Nephron (organoid): Measurements from ENCODE around the gene FOXF2.
A peak's percentile ranks its signal among the peaks of the same experiment; 100 is the strongest.

Experiments used
- H3K27ac Mint-ChIP-seq, 3 experiments: 2 replicates each; pipeline ENCODE4 v1.8.0; 2020; ENCODE audit warnings: mixed read lengths in 3 of 3, mild to moderate bottlenecking in 2 of 3, moderate library complexity in 1 of 3
- H3K27me3 Mint-ChIP-seq: 2 replicates; pipeline ENCODE4 v1.8.0; 2021; ENCODE audit warnings: low read depth, mild to moderate bottlenecking, moderate library complexity, mixed read lengths
- H3K36me3 Mint-ChIP-seq: 2 replicates; pipeline ENCODE4 v1.8.0; 2020; ENCODE audit warnings: low read depth, mixed read lengths
- H3K4me1 Mint-ChIP-seq: 2 replicates; pipeline ENCODE4 v1.8.0; 2020; ENCODE audit warnings: mixed read lengths
- H3K4me3 Mint-ChIP-seq, 3 experiments: 2 replicates each; pipeline ENCODE4 v1.8.0; 2020; ENCODE audit warnings: mild to moderate bottlenecking in 3 of 3, mixed read lengths in 3 of 3, moderate library complexity in 2 of 3
- H3K9me3 Mint-ChIP-seq: 2 replicates; pipeline ENCODE4 v1.8.0; 2020; ENCODE audit warnings: mixed read lengths
- TF ChIP-seq, protein P1 (sequence below), 3 experiments: fragments of 200-600 bp; sonication (generic); IDR thresholded peaks; one replicate each; pipeline ENCODE4 v1.5.0; 2021; ENCODE audit warnings: antibody characterized with exemption in 3 of 3; ENCODE audit not compliant: unreplicated experiment in 3 of 3

Gene FOXF2

DNA sequence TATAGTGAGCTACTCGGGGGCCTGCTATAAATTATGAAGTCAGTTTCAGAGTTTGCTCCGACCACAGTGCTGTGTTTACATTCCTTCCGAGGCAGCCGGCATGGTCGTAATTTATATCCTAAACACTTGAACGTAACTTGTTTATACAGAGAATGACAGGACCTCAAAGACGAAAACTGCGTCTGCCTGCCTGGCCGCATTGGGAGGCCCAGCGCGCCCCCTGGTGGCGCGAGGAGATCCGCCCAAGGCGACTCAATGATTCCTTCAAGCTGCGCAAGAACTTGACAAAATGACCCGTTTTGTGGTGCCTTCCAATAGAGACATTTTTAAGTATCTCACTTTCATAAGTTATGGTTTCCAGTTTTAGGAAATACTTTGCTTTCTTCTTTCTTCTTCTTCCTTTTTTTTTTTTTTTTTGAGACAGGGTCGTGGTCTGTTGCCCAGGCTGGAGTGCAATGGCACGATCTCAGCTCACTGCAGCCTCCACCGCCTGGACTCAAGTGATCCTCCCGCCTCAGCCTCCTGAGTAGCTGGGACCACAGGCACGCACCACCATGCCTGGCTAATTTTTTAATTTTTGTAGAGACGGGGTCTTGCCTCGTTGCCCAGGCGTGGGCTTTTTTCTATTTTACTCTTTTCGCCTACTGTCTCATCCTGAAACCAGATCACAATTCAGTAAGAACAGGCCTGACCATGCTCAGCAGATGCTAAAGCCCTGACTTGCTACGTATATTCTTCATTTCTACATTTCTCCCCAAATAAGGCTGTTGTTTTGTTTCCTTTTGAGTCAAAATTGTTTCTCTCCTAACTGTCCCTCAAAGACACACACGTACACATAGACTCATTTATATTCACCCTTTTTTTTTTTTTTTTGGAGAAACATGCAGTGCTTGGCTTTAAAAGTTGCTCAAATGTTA, 7.8 kb downstream of the FOXF2 start:
- Mint-ChIP-seq H3K27ac (no peak overlapping the region), H3K27me3 (peaks cover 95% of the 10 kb centered on the region), H3K4me3 (peak overlapping the region in 1 of 3 experiments; percentile 35), H3K9me3 (peaks cover 3% of the 10 kb centered on the region), H3K36me3 (no peaks in the 10 kb centered on the region), H3K4me1 (peaks cover 15% of the 10 kb centered on the region)
- TF ChIP-seq, protein P1, sequence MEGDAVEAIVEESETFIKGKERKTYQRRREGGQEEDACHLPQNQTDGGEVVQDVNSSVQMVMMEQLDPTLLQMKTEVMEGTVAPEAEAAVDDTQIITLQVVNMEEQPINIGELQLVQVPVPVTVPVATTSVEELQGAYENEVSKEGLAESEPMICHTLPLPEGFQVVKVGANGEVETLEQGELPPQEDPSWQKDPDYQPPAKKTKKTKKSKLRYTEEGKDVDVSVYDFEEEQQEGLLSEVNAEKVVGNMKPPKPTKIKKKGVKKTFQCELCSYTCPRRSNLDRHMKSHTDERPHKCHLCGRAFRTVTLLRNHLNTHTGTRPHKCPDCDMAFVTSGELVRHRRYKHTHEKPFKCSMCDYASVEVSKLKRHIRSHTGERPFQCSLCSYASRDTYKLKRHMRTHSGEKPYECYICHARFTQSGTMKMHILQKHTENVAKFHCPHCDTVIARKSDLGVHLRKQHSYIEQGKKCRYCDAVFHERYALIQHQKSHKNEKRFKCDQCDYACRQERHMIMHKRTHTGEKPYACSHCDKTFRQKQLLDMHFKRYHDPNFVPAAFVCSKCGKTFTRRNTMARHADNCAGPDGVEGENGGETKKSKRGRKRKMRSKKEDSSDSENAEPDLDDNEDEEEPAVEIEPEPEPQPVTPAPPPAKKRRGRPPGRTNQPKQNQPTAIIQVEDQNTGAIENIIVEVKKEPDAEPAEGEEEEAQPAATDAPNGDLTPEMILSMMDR (IDR thresholded peaks at IDR 0.05; ENCODE audit: unreplicated experiment in 3 of 3), result peak; percentile 96 to 98 (median 96)

DNA sequence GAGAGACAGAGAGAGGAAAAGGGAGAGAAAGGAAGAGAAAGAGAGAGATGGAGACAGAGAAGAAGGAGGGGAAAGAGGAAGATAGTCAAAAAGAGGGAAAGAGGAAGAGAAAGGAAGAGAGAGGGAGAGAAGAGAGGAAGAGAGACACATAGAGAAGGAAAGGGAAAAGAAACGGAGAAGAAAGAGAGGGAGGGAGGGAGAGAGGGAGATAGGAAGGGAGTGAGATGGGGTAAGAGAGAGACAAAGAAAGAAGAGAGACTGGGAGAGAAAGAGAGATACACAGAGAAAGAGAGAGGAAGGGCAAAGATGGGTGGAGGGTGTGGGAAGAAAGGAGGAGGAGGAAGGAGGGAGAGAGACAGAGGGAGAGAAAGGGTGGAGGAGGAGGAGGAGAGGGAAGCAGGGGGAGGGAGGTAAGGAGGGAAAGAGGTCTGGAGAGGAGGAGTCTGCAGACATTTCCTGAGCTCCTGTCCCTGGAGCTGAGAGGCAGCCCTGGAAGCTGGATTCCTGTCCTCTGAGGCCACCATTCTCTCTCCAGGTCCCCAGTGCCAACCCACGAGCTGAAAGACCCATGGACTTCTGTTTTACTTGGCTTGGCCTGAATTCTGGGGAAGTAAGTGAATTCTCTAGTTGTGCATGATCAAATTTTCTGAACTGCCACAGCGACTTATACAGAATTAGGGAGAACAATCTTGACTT, 9.9 kb downstream of the FOXF2 start:
- Mint-ChIP-seq H3K9me3 (peaks cover 3% of the 10 kb centered on the region), H3K36me3 (no peaks in the 10 kb centered on the region), H3K27ac (no peak overlapping the region), H3K4me1 (peaks cover 12% of the 10 kb centered on the region), H3K4me3 (no peak overlapping the region), H3K27me3 (peaks cover 74% of the 10 kb centered on the region)
- TF ChIP-seq, protein P1 (IDR thresholded peaks at IDR 0.05; ENCODE audit: unreplicated experiment in 3 of 3), result no peak

GRCh38 chr6:1400126-1400850, 10.9 kb downstream of the FOXF2 start:
- H3K36me3 Mint-ChIP-seq, result no peaks in the 10 kb centered on the region
- H3K27ac Mint-ChIP-seq, result no peak overlapping the region
- TF ChIP-seq, protein P1 (IDR thresholded peaks at IDR 0.05; ENCODE audit: unreplicated experiment in 3 of 3), result no peak
- H3K4me1 Mint-ChIP-seq, result peaks cover 6% of the 10 kb centered on the region
- peaks cover 64% of the 10 kb centered on the region for H3K27me3 Mint-ChIP-seq
- H3K9me3 Mint-ChIP-seq, result peaks cover 3% of the 10 kb centered on the region
- no peak overlapping the region for H3K4me3 Mint-ChIP-seq

DNA sequence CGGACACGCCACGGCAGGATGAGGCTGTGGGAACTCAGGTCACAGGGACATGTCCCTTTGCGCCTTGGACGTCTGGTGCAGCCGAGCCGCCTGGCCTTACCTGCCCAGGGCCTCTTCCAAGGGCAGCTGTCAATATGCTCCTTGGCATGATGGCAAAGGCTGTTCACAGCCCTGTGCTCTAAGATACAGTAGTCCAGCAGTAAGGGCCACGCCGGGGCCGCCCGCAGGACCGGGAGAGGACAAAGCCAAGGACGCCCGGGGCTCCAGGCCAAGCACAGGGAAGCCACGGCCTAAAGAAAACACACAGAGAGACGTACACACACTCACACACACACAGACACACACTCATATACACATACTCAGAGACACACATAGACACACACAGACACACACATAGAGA, 13.0 kb downstream of the FOXF2 start:
- Mint-ChIP-seq H3K36me3 (no peaks in the 10 kb centered on the region), H3K4me3 (no peak overlapping the region), H3K27me3 (peaks cover 43% of the 10 kb centered on the region), H3K27ac (no peak overlapping the region), H3K9me3 (no peaks in the 10 kb centered on the region), H3K4me1 (no peaks in the 10 kb centered on the region)
- TF ChIP-seq, protein P1 (IDR thresholded peaks at IDR 0.05; ENCODE audit: unreplicated experiment in 3 of 3), result no peak

DNA sequence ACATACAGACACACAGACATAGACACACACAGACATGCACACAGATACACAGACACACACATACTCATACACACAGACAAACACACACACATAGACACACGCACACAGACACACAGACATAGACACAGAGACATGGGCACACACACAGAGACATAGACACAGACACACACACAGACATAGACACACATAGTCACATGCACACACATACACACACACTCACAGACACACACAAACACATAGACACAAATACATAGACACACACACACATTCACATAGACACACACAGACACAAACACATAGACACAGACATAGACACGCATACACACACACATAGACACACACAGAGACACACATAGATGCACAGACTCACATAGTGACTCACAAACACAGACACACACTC, 13.5 kb downstream of the FOXF2 start:
- Mint-ChIP-seq H3K27ac (no peak overlapping the region), H3K4me3 (no peak overlapping the region), H3K27me3 (peaks cover 39% of the 10 kb centered on the region), H3K9me3 (no peaks in the 10 kb centered on the region), H3K36me3 (no peaks in the 10 kb centered on the region), H3K4me1 (no peaks in the 10 kb centered on the region)
- TF ChIP-seq, protein P1 (IDR thresholded peaks at IDR 0.05; ENCODE audit: unreplicated experiment in 3 of 3), result no peak
